ENCODE measurements around the gene GTPBP4.

The GTPBP4 gene

DNA sequence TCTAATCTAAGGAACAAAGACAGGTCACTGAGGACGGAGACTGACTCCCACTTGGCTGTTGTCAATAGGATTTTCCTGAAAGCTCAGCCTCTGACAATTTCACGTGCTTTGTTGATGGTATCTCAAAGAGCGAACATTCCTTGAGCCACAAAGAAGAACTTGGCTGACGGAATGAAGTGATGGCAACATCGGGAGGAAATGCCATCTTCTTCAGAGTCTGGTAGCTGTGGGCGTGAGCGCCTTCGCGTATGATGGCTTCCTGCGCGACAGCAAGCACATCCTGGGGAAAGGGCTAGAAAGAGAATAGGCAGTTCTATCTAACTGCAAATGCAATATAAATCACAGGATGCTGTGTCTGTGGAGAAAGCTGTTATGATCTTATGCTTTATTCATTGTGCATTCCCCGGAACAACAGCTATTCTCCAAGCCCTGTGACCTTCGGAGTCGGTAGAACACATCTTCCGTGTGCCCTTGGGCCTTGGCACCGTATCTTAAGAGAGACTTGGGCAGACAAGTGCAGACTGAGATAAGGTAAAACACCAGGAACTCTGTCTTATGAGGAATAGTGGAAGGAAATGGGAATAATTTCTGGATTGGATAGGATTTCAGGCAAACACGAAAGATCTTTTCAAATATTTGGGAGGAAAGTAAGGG is 19.6 kb upstream of the GTPBP4 start:
- DNase-seq, result no peak

- no peak for DNase-seq
Measured at GRCh38 chr10:969473-970150, 18.6 kb upstream of the GTPBP4 start.

GRCh38 chr10:970311-971149 is 17.7 kb upstream of the GTPBP4 start:
- no peak for DNase-seq

DNA sequence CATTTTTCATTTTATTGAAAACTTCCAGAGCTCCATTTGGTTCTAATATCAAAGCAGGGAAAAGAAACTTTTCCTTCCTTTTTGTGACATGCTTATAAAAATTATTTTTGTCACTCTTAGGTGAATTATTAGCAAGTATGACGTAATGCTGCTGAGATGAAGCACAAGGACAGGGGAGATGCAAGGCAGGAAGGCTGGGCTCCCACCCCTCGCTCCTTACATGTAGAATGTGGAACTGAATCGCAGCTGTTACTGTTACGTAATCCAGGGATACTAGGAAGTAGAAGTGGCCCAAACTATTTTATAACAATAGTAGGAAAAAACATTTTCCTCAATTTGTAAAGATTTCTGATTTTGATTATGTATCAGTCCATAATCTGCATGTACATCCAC is 17.1 kb upstream of the GTPBP4 start:
- DNase-seq, result no peak

DNA sequence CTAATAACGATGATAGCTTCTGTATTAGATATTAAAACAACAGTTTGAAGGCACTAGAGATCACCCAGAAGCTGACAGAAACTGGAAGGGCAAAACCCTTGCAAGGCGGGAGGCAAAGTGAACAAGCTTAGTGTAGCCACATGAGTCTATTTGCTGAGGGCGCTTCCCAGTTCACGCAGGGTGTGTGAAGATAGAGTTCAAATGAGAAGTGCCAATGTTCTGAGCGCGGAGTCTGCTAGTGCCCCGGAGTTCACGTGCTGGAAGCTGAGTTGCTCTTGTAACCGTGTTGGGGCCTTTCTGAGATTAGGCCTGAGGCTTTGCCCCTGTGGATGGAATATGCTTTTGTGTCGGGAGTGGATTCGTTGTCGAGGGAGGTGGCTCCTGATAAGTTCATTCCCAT is 16.6 kb upstream of the GTPBP4 start:
- DNase-seq, result no peak

- DNase-seq, result no peak
Measured at GRCh38 chr10:972763-973162, 15.5 kb upstream of the GTPBP4 start.

- DNase-seq, result no peak
Measured at GRCh38 chr10:974038-974784, 14.0 kb upstream of the GTPBP4 start.

DNA sequence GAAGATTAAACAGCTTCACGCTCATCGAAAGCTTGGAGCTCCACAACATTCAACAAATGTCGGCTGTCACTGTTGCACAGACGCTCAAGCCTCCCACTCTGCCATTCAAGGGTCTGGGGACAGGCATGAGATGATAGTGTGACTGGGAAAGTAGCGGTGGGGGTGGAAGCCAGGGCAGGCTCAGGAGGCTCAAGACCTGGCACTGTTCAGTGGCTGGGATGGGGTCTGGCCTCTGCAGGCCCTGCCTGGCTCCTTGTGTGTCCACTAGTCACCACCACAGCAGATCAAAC is 13.5 kb upstream of the GTPBP4 start:
- no peak for DNase-seq

- DNase-seq, result no peak
Measured at GRCh38 chr10:976316-976715, 11.9 kb upstream of the GTPBP4 start.

DNA sequence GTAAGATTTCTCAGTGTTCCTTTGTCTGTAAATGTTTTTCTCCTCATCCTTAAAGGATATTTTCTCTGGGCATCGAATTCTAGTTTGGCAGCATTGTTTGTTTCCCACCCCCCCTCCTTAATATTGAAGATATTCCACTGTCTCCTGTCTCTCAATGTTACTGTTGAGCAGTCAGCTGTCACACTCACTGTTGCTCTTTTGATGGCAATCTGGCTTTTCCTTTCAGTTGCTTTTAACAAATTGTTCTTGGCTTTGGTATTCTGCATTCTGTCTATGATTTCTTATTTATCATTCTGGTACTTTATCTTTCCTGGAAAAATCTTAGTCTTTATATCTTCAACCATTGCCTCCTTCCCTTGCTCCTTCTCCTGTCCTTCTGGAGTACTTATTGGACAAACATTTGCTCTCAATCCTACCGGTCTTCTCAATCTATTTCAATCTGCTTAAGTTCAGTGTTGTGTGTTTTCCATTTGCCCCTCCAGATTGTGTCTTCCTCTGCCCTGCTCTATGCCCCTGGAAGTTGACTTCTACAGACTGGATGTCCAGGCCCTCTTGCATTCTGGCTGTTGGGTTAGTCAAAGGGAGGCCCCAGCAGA is 9.3 kb upstream of the GTPBP4 start:
- DNase-seq, result no peak

DNA sequence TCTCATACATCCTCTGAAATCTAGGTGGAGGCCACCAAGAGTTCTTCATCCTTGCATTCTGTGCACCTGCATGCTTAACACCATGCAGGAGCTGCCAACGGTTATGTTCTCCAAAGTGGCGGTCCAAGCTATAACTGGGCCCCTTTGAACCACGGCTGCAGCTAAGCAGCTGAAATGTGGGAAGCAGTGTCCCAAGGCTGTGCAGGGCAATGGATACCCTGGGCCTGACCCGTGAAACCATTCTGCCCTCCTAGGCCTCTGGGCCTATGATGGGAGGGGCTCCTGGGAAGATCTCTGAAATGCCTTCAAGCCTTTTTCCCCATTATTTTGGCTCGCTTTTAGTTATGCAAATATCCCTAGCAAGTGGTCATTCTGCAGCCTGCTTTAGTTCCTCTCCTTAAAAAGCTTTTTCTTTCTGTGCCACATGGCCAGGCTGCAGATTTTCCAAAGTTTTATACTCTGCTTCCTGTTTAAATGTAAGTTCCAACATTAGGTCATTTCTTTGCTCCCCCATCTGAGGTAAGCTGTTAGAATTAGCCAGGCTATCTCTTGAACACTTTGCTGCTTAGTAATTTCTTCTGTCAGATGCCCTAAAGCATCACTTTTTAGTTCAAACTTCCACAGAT is 7.7 kb upstream of the GTPBP4 start:
- no peak for DNase-seq

- DNase-seq, result no peak
Measured at GRCh38 chr10:983401-983800, 4.8 kb upstream of the GTPBP4 start.

DNA sequence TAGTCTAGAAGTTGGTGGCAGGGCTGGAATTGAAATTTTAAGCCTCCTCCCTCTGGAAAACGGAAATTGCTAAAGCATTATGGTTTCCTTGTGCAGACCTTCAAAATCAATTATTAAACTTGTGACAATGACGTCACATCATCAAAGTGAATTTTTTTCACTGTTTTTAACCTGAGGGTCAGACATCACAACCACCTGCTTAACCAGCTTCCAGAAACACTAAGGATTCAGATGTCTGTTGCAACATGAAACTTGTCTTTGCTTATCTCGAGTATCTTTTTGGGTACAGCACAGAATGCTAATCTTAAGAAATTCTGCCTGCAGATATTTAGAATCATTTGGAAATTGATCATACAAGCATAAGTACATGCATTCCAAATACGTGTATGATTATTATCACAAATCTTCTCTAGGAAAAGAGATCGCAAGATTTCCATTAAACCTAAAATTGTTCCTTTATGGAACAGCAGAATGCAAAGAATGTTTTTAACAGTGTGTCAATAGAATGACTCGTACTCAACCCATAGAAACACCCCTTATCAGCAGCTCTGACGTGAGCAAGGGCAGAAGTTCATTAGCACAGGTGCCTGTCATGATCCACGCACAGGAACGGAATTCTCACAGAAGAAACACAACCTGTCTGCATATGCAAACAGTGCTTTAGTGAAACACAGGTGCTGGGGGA is 4.1 kb upstream of the GTPBP4 start:
- no peak for DNase-seq

GRCh38 chr10:985361-985760 is 2.9 kb upstream of the GTPBP4 start:
- no peak for DNase-seq

DNA sequence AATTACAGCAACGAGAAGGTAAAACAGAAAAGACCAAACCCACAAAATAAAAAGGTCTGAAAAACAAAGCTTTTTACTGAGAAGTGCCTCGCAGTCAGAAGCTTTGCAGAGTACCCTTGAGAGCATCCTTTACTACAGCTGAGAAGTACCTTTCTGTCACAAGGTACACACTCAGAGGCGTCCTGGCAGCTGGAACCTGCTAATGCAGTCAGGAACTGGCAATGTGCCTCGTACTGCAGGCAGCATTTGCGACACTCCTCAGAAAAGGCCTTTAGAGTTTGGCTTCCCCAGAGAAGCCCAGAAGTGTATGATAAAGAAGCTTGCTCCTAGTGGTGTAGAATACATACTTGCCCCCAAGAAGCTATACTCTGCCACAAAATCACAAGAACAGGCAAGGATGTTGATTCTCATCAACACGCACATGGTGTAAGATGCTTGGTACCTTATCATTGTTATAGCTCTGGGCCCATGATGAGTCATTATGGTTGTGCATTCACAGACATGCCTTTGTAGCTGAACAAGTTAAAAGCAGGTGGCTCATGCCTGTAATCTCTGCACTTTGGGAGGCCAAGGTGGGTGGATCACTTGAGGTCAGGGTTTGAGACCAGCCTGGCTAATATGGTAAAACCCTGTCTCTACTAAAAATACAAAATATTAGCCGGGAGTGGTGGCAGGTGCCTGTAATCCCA is 2.0 kb upstream of the GTPBP4 start:
- DNase-seq, result peak in 1 of 2 experiments; percentile 17

- no peak for DNase-seq
Measured at GRCh38 chr10:986881-987619, 1.2 kb upstream of the GTPBP4 start.

- DNase-seq, result no peak
Measured at GRCh38 chr10:987620-987869, 689 bp upstream of the GTPBP4 start.

DNA sequence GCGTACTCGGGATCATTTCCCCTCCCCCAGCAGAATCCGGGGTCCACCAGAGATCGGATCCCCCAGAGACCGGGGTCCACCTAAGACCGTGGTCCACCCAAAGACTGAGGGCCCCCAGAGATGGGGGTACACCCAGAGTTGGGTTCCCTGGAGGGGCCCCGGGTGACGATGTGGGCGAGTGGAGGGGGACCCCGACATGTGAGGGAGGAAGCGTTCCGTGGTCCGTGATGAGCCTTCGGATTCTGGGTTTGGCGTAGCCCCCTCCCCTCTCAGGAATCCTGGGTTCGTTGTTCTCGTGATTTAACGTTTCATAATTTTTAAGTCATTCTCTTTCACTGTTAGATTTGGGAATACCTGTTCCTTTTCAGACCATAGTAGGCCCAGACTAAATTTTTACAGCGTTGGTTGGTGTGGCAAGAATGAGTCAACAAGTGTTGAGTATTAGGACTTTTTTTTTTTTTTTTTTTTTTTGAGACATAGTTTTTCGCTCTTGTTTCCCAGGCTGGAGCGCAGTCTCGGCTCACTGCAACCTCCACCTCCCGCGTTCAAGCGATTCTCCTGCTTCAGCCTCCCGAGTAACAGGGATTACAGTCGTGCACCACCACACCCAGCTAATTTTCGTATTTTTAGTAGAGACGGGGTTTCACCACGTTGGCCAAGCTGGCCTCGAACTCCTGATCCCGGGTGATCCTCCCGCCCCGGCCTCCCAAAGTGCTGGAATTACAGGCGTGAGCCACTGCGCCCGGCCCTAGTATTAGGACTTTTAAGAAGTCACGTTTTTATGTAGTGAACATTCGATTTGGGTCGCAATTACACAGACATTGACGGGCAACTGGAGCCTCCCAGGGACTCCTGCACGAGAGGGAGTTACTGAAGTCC is 672 bp downstream of the GTPBP4 start:
- peak in 1 of 2 experiments; percentile 57 for DNase-seq

DNA sequence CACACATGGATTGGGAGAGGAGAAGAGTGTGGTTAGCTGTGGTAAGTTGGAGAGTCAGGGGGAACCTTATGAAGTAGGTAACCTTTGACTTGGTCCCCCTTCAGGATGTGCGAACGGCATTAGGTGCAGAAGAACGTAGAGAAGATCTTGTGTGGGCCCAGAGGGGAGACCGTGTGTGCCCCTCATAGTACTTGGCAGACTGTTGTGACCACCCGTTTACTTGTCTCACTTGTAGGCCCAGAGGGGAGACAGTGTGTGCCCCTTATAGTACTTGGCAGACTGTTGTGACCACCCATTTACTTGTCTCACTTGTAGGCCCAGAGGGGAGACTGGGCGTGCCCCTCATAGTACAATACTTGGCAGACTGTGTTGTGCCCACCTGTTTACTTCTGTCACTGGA is 2.6 kb downstream of the GTPBP4 start:
- DNase-seq, result no peak

DNA sequence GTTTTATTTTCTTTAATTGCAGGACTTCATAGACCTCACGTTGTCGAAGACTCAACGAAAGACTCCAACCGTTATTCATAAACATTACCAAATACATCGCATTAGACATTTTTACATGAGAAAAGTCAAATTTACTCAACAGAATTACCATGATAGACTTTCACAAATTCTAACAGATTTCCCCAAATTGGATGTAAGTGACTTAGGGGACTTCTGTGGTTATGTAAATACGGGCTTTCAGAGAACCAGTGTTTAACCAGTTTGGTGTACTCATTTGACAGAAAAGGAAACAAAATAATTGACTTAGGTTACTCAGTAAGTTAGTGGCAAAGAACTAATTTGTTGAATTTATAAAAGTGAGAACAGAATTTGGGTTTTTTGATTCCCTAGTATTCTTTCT is 4.2 kb downstream of the GTPBP4 start:
- no peak for DNase-seq

All from stimulated activated CD4-positive, alpha-beta T cell treated with anti-CD3 and anti-CD28 coated beads, Interleukin-4, amount 100 ng/mL, for 4 hours (primary cell).